GM19043 (cell line): Measurements from ENCODE around the gene CR1.
"Not testable (repeated sequence)": the region's sequence is repeated elsewhere in the genome, so short reads cannot be mapped to it uniquely, and the experiment has no call there.

ENCODE experiments used
- ATAC-seq: cut with Tn5 transposase; IDR thresholded peaks from one replicate; pipeline ENCODE4 v1.9.1; 2021; ENCODE audit warnings: low read depth; ENCODE audit not compliant: unreplicated experiment

The CR1 gene

GRCh38 chr1:207502726-207503125 is 6.8 kb downstream of the CR1 start:
- ATAC-seq, result no peak

GRCh38 chr1:207503950-207504349 is 8.0 kb downstream of the CR1 start:
- no peak for ATAC-seq

- no peak for ATAC-seq
These were observed 8.5 kb downstream of the CR1 start for GRCh38 chr1:207504438-207504837.

GRCh38 chr1:207510444-207510843 is 14.5 kb downstream of the CR1 start:
- no peak for ATAC-seq

GRCh38 chr1:207514890-207515289 is 18.9 kb downstream of the CR1 start:
- ATAC-seq, result no peak

- ATAC-seq, result no peak
These were observed 20.8 kb downstream of the CR1 start for GRCh38 chr1:207516729-207517128.

GRCh38 chr1:207518608-207519236 is 22.8 kb downstream of the CR1 start:
- no peak for ATAC-seq

GRCh38 chr1:207519505-207520399 is 23.8 kb downstream of the CR1 start:
- ATAC-seq, result no peak

GRCh38 chr1:207520400-207521345 is 24.7 kb downstream of the CR1 start:
- ATAC-seq, result not testable (repeated sequence)

GRCh38 chr1:207525239-207525638 is 29.3 kb downstream of the CR1 start:
- not testable (repeated sequence) for ATAC-seq

GRCh38 chr1:207528401-207528800 is 32.4 kb downstream of the CR1 start:
- not testable (repeated sequence) for ATAC-seq

GRCh38 chr1:207536263-207536662 is 40.3 kb downstream of the CR1 start:
- ATAC-seq, result not testable (repeated sequence)

GRCh38 chr1:207546677-207547357 is 50.9 kb downstream of the CR1 start:
- ATAC-seq, result not testable (repeated sequence)

- not testable (repeated sequence) for ATAC-seq
These were observed 58.9 kb downstream of the CR1 start for GRCh38 chr1:207554823-207555222.

GRCh38 chr1:207565546-207566468 is 69.8 kb downstream of the CR1 start:
- no peak for ATAC-seq

- ATAC-seq, result not testable (repeated sequence)
These were observed 76.0 kb downstream of the CR1 start for GRCh38 chr1:207571926-207572325.

GRCh38 chr1:207573074-207573473 is 77.1 kb downstream of the CR1 start:
- not testable (repeated sequence) for ATAC-seq

- not testable (repeated sequence) for ATAC-seq
These were observed 79.4 kb downstream of the CR1 start for GRCh38 chr1:207575381-207575780.

GRCh38 chr1:207578796-207579435 is 83.0 kb downstream of the CR1 start:
- no peak for ATAC-seq
